HFFc6 (cell line): ENCODE measurements around the gene EDN2. TPM values are rescaled to one million over a fixed set of nuclear protein-coding genes. Genes with fewer than 3 reads are reported as not detected.

Experiments used
- DNase-seq: peaks from one replicate; pipeline ENCODE4 v3.0.0-alpha.2; 2018
- H3K27ac Mint-ChIP-seq: 2 replicates; pipeline ENCODE4 v1.8.0; 2020; ENCODE audit warnings: mild to moderate bottlenecking, mixed read lengths
- H3K27me3 Mint-ChIP-seq: 2 replicates; pipeline ENCODE4 v1.8.0; 2021; ENCODE audit warnings: mild to moderate bottlenecking, moderate library complexity, mixed read lengths; ENCODE audit not compliant: insufficient read depth
- H3K36me3 Mint-ChIP-seq: 2 replicates; pipeline ENCODE4 v1.8.0; 2021; ENCODE audit warnings: low read depth, mixed read lengths
- H3K4me1 Mint-ChIP-seq: 2 replicates; pipeline ENCODE4 v1.8.0; 2020; ENCODE audit warnings: low read depth, mixed read lengths
- H3K4me3 Mint-ChIP-seq: 2 replicates; pipeline ENCODE4 v1.8.0; 2020; ENCODE audit warnings: mild to moderate bottlenecking, moderate library complexity, mixed read lengths
- H3K9me3 Mint-ChIP-seq: 2 replicates; pipeline ENCODE4 v1.8.0; 2020; ENCODE audit warnings: mild to moderate bottlenecking, mixed read lengths
- CTCF ChIP-seq: fragments of 200-600 bp; sonication (generic); IDR thresholded peaks from 2 replicates; pipeline ENCODE4 v1.5.0; 2021; ENCODE audit warnings: antibody characterized with exemption, mild to moderate bottlenecking
- total RNA-seq, 6 experiments: library from RNA; stranded (reverse); fragmentation: NEBNext Ultra II Directional; extraction: Animal tissue kit (Norgen Biotek cat#: 25700); gene quantifications; 2 replicates in 1 of 6; 3 replicates in 5 of 6; pipeline ENCODE4 v1.2.3, GENCODE V29; 2021

Gene EDN2
- total RNA-seq, 6 experiments from 2014 or later: not detected

GRCh38 chr1:41452704-41453290 is 31.7 kb downstream of the EDN2 start:
- peaks cover 14% of the 10 kb centered on the region for H3K27me3 Mint-ChIP-seq
- TF ChIP-seq CTCF: no peak
- H3K27ac Mint-ChIP-seq: no peak overlapping the region
- H3K9me3 Mint-ChIP-seq: no peaks in the 10 kb centered on the region
- H3K36me3 Mint-ChIP-seq: no peaks in the 10 kb centered on the region
- no peak overlapping the region for H3K4me3 Mint-ChIP-seq
- no peak for DNase-seq
- peaks cover 30% of the 10 kb centered on the region for H3K4me1 Mint-ChIP-seq

GRCh38 chr1:41450747-41451285 is 33.7 kb downstream of the EDN2 start:
- Mint-ChIP-seq H3K4me1 (peaks cover 23% of the 10 kb centered on the region), H3K27ac (no peak overlapping the region), H3K9me3 (no peaks in the 10 kb centered on the region; the same call in 1 of the 2 replicates), H3K4me3 (no peak overlapping the region), H3K36me3 (no peaks in the 10 kb centered on the region), H3K27me3 (peaks cover 22% of the 10 kb centered on the region)
- DNase-seq: no peak
- TF ChIP-seq CTCF: no peak

- Mint-ChIP-seq H3K27me3 (peaks cover 22% of the 10 kb centered on the region), H3K27ac (no peak overlapping the region), H3K4me3 (no peak overlapping the region), H3K36me3 (no peaks in the 10 kb centered on the region), H3K9me3 (peaks cover 9% of the 10 kb centered on the region), H3K4me1 (peaks cover 14% of the 10 kb centered on the region)
- no peak for DNase-seq
- TF ChIP-seq CTCF: no peak
Observed at GRCh38 chr1:41449326-41449921, 35.1 kb downstream of the EDN2 start.

- Mint-ChIP-seq H3K36me3 (no peaks in the 10 kb centered on the region), H3K27ac (no peak overlapping the region; the same call in 1 of the 2 replicates), H3K27me3 (peaks cover 22% of the 10 kb centered on the region), H3K4me1 (peaks cover 14% of the 10 kb centered on the region), H3K9me3 (peaks cover 12% of the 10 kb centered on the region), H3K4me3 (no peak overlapping the region)
- TF ChIP-seq CTCF: no peak
- DNase-seq: no peak
Observed at GRCh38 chr1:41448821-41449220, 35.7 kb downstream of the EDN2 start.

GRCh38 chr1:41447995-41448770 is 36.3 kb downstream of the EDN2 start:
- peak; percentile 18 for DNase-seq
- H3K4me3 Mint-ChIP-seq: no peak overlapping the region; the same call in 1 of the 2 replicates
- H3K4me1 Mint-ChIP-seq: peaks cover 15% of the 10 kb centered on the region
- TF ChIP-seq CTCF: no peak
- no peak overlapping the region for H3K27ac Mint-ChIP-seq
- H3K9me3 Mint-ChIP-seq: peaks cover 12% of the 10 kb centered on the region
- H3K27me3 Mint-ChIP-seq: peaks cover 22% of the 10 kb centered on the region
- no peaks in the 10 kb centered on the region for H3K36me3 Mint-ChIP-seq
